Measurements from ENCODE around the gene OLAH. TPM values are rescaled to one million over a fixed set of nuclear protein-coding genes. Genes with fewer than 3 reads are reported as not detected.

The OLAH gene
- 0.92 to 1.0 TPM (median 0.94 TPM) in 5 replicates for total RNA-seq (2022; extraction: Qiagen RNA extraction)

GRCh38 chr10:15043674-15044073 lies at the start of gene OLAH:
OLAH (plus strand) TSS chr10:15043943; CDS start chr10:15047289, 3,346 bp downstream.

GRCh38 chr10:15088428-15089261 lies 44.9 kb downstream of the OLAH start, which contains the start of gene ACBD7:
ACBD7 (minus strand) TSS chr10:15088776; CDS start chr10:15088728, 48 bp downstream.

DNA sequence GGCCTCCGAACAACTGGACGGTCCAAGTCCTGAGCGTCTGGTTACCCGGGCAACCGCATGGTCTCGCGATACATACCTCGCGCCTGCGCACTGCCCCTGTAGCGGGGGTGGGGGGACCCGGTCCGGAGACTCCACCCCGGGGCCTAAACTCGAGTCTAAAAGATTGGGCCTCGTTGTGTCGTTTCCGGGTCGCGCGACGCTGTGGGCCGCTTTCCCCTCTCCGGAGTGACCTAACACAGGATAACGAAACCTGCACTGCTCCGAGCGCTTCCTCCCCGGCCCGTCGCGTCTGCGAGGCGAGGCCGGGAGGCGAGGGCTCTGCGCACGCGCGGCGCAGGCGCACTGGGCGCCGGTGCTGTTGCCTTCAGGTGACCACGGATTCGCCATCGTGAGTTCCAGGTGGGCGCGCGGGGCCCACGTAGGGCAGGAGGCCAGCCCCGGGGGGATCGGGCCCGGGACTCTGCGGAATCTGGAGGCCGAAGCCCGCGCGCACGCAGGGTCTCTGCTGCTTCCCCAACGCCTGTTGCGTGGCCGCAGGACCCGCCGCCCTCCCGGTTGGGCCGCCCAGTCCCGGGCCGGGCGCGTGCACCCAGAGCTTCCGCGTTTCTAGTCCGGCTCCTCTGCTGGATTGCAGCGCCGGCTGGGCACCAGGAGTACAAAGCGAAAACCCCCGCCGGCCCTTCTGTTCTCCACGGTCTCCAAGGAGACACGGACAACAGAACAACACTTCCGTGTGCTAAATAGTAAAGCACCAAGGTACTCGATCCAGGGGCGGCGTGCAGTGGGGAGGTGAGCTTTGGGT lies 53.5 kb downstream of the OLAH start, which contains the start of gene RPP38:
TSS of gene RPP38 (plus strand) at position 345 of the 802 bp plus-strand sequence. CDS start 5,960 bp downstream, outside the sequence.

Other genes with a start within 250 kb of the OLAH start
- 0.77 to 1.3 TPM (median 0.92 TPM) in 5 replicates for gene CDNF, start 205.9 kb upstream of the OLAH start, total RNA-seq (2022; extraction: Qiagen RNA extraction)
- gene HSPA14, start 205.6 kb upstream of the OLAH start, total RNA-seq (2022; extraction: Qiagen RNA extraction), result 37.8 to 42.4 TPM (median 40.0 TPM) in 5 replicates
- gene MSANTD7, start 205.6 kb upstream of the OLAH start, total RNA-seq (2022; extraction: Qiagen RNA extraction), result 10.2 to 12.5 TPM (median 10.3 TPM) in 5 replicates
- 17.0 to 19.1 TPM (median 18.8 TPM) in 5 replicates for gene SUV39H2, start 165.1 kb upstream of the OLAH start, total RNA-seq (2022; extraction: Qiagen RNA extraction)
- gene DCLRE1C, start 89.8 kb upstream of the OLAH start, total RNA-seq (2022; extraction: Qiagen RNA extraction), result 4.7 to 7.0 TPM (median 5.1 TPM) in 5 replicates
- 0.43 to 0.83 TPM (median 0.63 TPM) in 5 replicates for gene MEIG1, start 84.6 kb upstream of the OLAH start, total RNA-seq (2022; extraction: Qiagen RNA extraction)
- 1.0 to 1.4 TPM (median 1.2 TPM) in 5 replicates for gene ACBD7, start 44.8 kb downstream of the OLAH start, total RNA-seq (2022; extraction: Qiagen RNA extraction)
- 34.3 to 36.2 TPM (median 34.9 TPM) in 5 replicates for gene RPP38, start 53.4 kb downstream of the OLAH start, total RNA-seq (2022; extraction: Qiagen RNA extraction)
- gene NMT2, start 124.8 kb downstream of the OLAH start, total RNA-seq (2022; extraction: Qiagen RNA extraction), result 20.6 to 24.5 TPM (median 21.0 TPM) in 5 replicates